Esophagus muscularis mucosa (tissue), 4 donors: Measurements from ENCODE around the gene MPRIP. TPM values are rescaled to one million over a fixed set of nuclear protein-coding genes. Genes with fewer than 3 reads are reported as not detected.

Experiments
- DNase-seq: peaks from one replicate; pipeline ENCODE4 v3.0.0-alpha.2; 2017; ENCODE audit errors: extremely low spot score
- H3K27ac ChIP-seq, 4 donors: fragments of 200-600 bp; sonication (generic); replicated peaks in 1 of 4; 1 replicate in 3 of 4; 2 replicates in 1 of 4; pipeline ENCODE4 v1.5.1; 2016 to 2019; ENCODE audit warnings: mild to moderate bottlenecking in 1 of 4
- H3K27me3 ChIP-seq, 4 donors: fragments of 200-600 bp; sonication (generic); one replicate each; pipeline versions ENCODE4 v1.5.1 to v1.6.0; 2016 to 2019
- H3K36me3 ChIP-seq, 4 donors: fragments of 200-600 bp; sonication (generic); one replicate each; pipeline ENCODE4 v1.5.1; 2016 to 2019
- H3K4me1 ChIP-seq, 4 donors: fragments of 200-600 bp; sonication (generic); one replicate each; pipeline ENCODE4 v1.5.1; 2016 to 2019
- H3K4me3 ChIP-seq, 4 donors: fragments of 200-600 bp; sonication (generic); 1 replicate in 2 of 4; 2 replicates in 2 of 4; pipeline ENCODE4 v1.5.1; 2016 to 2019; ENCODE audit warnings: mild to moderate bottlenecking in 4 of 4, moderate library complexity in 1 of 4
- H3K9me3 ChIP-seq, 4 donors: fragments of 200-600 bp; sonication (generic); 1 replicate in 3 of 4; 2 replicates in 1 of 4; pipeline ENCODE4 v1.5.1; 2016 to 2019
- CTCF ChIP-seq, 3 experiments: fragments of 200-600 bp in 2 of 3; fragments of 450-650 bp in 1 of 3; sonication (generic) in 2 of 3; IDR thresholded peaks; one replicate each; pipeline ENCODE4 v1.5.1; 2017 to 2019; ENCODE audit warnings: antibody characterized with exemption in 3 of 3, mild to moderate bottlenecking in 2 of 3, moderate library complexity in 1 of 3
- EP300 ChIP-seq: sonication (generic); formaldehyde crosslinking; IDR thresholded peaks from one replicate; pipeline ENCODE4 v1.6.1; 2017; ENCODE audit warnings: antibody characterized with exemption
- POLR2A ChIP-seq: fragments of 450-650 bp; IDR thresholded peaks from one replicate; pipeline ENCODE4 v1.6.1; 2017; ENCODE audit warnings: antibody characterized with exemption, moderate library complexity, mild to moderate bottlenecking, low read depth
- POLR2AphosphoS5 ChIP-seq, 2 donors: sonication (generic); formaldehyde crosslinking; IDR thresholded peaks; one replicate each; pipeline ENCODE4 v1.6.1; 2017; ENCODE audit warnings: antibody characterized with exemption in 2 of 2
- WGBS: methylation state at CpG from one replicate; pipeline ENCODE4 v1.1.5; 2018; 5-methylcytosine and 5-hydroxymethylcytosine counted together
- intact Hi-C: fragments of 100-400 bp; cut with DNase I; formaldehyde crosslinking; loops from one replicate; pipeline ENCODE4 v1.15.1; 2023
- total RNA-seq, 4 donors: library from RNA; depleted of rRNA; stranded (reverse); fragments of >200 nt; gene quantifications; one replicate each; pipeline versions ENCODE4 v1.1.0 to v1.2.1, GENCODE V29; 2016

The MPRIP gene
- total RNA-seq, 4 donors from 2014 or later = 108 to 194 (median 129) TPM

- Histone ChIP-seq H3K27me3 (no peaks in the 10 kb centered on the region), H3K27ac (no peak overlapping the region), H3K36me3 (peaks cover 71 to 100% (median 93%) of the 10 kb centered on the region in 4 donors), H3K9me3 (no peaks in the 10 kb centered on the region), H3K4me3 (no peak overlapping the region), H3K4me1 (peaks cover 0 to 7% (median 3%) of the 10 kb centered on the region in 4 donors)
- intact Hi-C loops = no loop called here
- DNase-seq = no peak
- 92% methylated on average over 17 of the region's 17 CpGs for WGBS
- no peak for TF ChIP-seq EP300
- no peak for TF ChIP-seq POLR2AphosphoS5 (IDR thresholded peaks at IDR 0.05)
- TF ChIP-seq CTCF (IDR thresholded peaks at IDR 0.05) = no peak
Observed at GRCh38 chr17:17216236-17216635, 174.0 kb downstream of the MPRIP start.

GRCh38 chr17:17216776-17217175, 174.5 kb downstream of the MPRIP start:
- peaks cover 0 to 7% (median 3%) of the 10 kb centered on the region in 4 donors for H3K4me1 ChIP-seq
- H3K4me3 ChIP-seq = no peak overlapping the region
- H3K27me3 ChIP-seq = no peaks in the 10 kb centered on the region
- TF ChIP-seq EP300 (no peak), POLR2AphosphoS5 (IDR thresholded peaks at IDR 0.05) (no peak), CTCF (IDR thresholded peaks at IDR 0.05) (no peak), POLR2A (no peak)
- H3K36me3 ChIP-seq = peaks cover 77 to 100% (median 96%) of the 10 kb centered on the region in 4 donors
- 93% methylated on average over 15 of the region's 16 CpGs for WGBS
- H3K9me3 ChIP-seq = no peaks in the 10 kb centered on the region
- DNase-seq = no peak
- intact Hi-C loops = no loop called here
- H3K27ac ChIP-seq = no peak overlapping the region

DNA sequence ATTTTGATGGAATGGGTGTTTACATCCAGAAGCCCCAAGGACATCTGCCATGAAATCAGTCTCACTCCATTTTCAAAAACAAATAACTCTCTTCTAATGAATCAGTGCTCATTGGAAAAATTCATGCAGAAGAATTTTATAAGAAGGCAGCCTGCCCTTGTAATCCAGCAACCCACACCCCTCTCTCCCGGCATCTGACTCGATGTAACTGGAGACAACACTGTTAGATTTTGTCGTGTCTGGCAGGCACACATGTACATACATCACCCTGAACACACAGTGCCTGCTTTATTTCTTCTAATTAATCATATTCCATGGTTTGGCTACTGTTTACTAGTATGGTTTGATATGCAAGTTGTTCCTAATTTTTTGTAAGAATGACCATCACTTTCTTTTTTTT, 175.7 kb downstream of the MPRIP start:
- peaks cover 83 to 100% (median 100%) of the 10 kb centered on the region in 4 donors for H3K36me3 ChIP-seq
- peaks cover 0 to 7% (median 3%) of the 10 kb centered on the region in 4 donors for H3K4me1 ChIP-seq
- H3K4me3 ChIP-seq = no peak overlapping the region
- intact Hi-C loops = no loop called here
- 76% methylated on average over 3 of the region's 3 CpGs for WGBS
- H3K9me3 ChIP-seq = no peaks in the 10 kb centered on the region
- no peaks in the 10 kb centered on the region for H3K27me3 ChIP-seq
- no peak for TF ChIP-seq CTCF (IDR thresholded peaks at IDR 0.05)
- TF ChIP-seq POLR2A = no peak
- no peak for TF ChIP-seq POLR2AphosphoS5 (IDR thresholded peaks at IDR 0.05)
- no peak for TF ChIP-seq EP300
- no peak overlapping the region for H3K27ac ChIP-seq
- DNase-seq = no peak

DNA sequence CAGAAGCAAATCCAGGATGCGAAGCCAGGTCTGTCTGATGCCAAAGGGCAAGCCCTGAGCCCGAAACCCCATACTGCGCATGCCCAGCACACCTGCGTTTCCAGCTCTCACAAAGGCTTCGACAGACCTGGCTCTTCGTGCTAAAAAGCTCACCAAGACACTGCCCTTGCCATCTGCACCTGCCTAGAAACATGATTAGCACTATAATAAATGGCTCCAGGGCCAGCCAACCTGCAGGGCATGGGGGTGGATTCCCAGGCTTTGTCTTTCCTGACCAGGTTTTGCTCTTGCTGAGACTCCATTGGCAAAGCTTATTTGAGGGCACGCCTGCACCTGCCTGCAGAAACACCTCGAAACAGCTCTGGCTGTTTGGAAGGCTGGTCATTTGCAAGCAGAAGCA, 178.3 kb downstream of the MPRIP start:
- no peak overlapping the region for H3K4me3 ChIP-seq
- H3K27me3 ChIP-seq = no peaks in the 10 kb centered on the region
- DNase-seq = no peak
- 84% methylated on average over 6 of the region's 8 CpGs for WGBS
- intact Hi-C loops = no loop called here
- H3K9me3 ChIP-seq = no peaks in the 10 kb centered on the region
- no peak for TF ChIP-seq POLR2A
- no peak for TF ChIP-seq EP300
- no peak for TF ChIP-seq CTCF (IDR thresholded peaks at IDR 0.05)
- no peak for TF ChIP-seq POLR2AphosphoS5 (IDR thresholded peaks at IDR 0.05)
- peaks cover 85 to 100% (median 100%) of the 10 kb centered on the region in 4 donors for H3K36me3 ChIP-seq
- no peak overlapping the region for H3K27ac ChIP-seq
- no peaks in the 10 kb centered on the region for H3K4me1 ChIP-seq

- TF ChIP-seq EP300 (no peak), CTCF (IDR thresholded peaks at IDR 0.05) (no peak), POLR2AphosphoS5 (IDR thresholded peaks at IDR 0.05) (no peak), POLR2A (no peak)
- no peak for DNase-seq
- H3K36me3 ChIP-seq = peaks cover 86 to 100% (median 100%) of the 10 kb centered on the region in 4 donors
- no peaks in the 10 kb centered on the region for H3K9me3 ChIP-seq
- H3K4me1 ChIP-seq = no peaks in the 10 kb centered on the region
- WGBS = 91% methylated on average over 22 of the region's 22 CpGs
- H3K27ac ChIP-seq = no peak overlapping the region
- H3K27me3 ChIP-seq = no peaks in the 10 kb centered on the region
- intact Hi-C loops = no loop called here
- H3K4me3 ChIP-seq = no peak overlapping the region
Observed at GRCh38 chr17:17221329-17221728, 179.1 kb downstream of the MPRIP start.
